Fibroblast of skin of right quadriceps (primary cell): ENCODE measurements around the gene NRDE2.
"Not testable (repeated sequence)": the region's sequence is repeated elsewhere in the genome, so short reads cannot be mapped to it uniquely, and the experiment has no call there.

Experiments used
- DNase-seq: peaks from one replicate; pipeline ENCODE4 v3.0.0-alpha.2; 2013

Gene NRDE2

GRCh38 chr14:90344331-90345238 is 12.8 kb upstream of the NRDE2 start:
- no peak for DNase-seq

GRCh38 chr14:90342327-90342726 is 10.6 kb upstream of the NRDE2 start:
- no peak for DNase-seq

GRCh38 chr14:90341784-90342183 is 10.0 kb upstream of the NRDE2 start:
- DNase-seq, result no peak

DNA sequence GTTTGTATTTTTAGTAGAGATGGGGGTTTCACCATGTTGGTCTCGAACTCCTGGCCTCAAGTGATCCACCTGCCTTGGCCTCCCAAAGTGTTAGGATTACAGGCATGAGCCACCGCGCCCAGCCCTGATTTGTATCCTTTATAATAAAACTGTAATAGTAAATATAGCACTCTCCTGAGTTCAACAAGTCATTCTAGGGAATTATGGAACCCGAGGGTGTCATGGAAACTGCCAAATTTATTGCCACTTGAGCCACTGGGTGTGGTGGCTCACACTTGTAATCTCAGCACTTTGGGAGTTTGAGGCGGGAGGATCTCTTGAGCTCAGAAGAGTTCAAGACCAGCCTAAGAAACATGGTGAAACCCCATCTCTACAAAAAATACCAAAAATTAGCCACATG is 9.5 kb upstream of the NRDE2 start:
- not testable (repeated sequence) for DNase-seq

DNA sequence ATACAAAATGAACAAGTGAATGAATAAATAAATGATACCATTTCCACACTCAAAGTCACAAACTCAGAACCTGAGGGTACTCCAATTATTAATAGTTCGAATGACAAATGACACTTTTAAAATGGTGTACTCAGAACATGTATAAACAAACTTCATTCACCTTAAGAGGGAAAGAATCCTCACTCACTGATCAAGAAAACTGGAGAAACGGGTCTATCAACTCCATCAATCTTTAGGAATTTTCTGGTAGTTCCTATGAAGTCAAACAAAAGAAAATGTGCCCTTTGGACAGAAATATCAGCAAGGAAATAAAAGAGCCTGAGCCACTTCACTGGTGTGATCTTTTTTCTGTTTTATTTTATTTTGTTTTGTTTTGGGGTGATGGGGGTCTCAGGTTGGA is 5.2 kb upstream of the NRDE2 start:
- no peak for DNase-seq

DNA sequence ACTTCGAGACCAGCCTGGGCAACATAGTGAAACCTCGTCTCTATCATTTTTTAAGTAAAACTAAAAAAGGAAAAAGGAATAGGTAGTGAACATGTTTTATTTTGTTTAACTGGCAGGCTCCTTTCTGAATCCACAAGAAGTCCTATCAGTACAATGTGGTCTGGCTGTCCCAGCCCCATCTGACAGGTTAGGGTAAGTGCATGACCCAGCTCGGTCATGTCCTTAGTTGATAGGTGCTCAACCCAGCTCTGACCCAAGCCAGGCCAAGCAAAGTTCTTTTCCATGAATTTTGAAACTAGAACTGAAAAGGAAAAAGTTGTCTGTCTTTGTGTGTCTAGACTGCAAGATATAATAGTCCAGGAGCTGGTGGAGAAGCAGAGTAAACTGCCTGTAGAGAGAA is 4.7 kb upstream of the NRDE2 start:
- no peak for DNase-seq

- DNase-seq, result no peak
These were observed 487 bp upstream of the NRDE2 start for GRCh38 chr14:90332271-90332584.

DNA sequence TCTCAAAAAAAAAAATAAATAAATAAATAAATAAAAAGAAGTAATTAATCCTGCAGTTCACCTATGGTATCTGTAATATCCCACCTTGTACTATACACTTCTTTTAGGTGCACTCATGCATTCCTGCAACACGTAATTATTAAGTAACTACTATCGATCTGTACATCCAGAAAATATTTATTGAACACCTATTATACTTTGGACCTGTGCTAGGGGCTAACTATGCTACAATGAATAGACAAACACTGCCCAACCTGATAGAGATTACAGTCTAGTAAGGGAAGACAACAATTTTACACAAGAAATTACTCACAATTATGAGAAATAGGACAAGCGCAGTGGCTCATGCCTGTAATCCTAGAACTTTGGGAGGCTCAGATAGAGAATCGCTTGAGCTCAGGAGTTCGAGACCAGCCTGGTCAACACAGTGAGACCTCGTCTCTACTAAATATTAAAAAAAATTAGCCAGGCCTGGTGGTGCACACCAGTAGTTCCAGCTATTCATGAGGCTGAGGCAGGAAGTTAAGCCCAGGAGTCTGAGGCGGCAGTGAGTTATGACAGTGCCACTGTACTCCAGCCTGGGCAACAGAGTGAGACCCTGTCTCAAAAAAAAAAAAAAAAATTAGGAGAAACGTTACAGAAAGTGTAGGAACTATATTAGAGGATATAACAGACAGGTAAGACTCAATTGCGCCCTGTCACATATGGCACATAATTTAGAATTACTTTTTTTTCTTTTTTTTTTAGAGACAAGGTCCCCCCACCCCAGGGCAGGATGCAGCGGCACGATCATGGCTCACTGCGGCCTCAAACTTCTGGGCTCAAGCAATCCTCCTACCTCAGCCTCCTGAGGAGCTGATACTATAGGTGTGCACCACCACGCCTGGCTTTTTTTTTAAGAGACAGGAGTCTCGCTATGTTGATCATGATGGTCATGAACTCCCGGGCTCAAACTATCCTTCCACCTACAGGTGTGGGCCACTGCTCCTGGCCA is 1.2 kb downstream of the NRDE2 start:
- DNase-seq, result no peak

GRCh38 chr14:90321891-90322290 is 9.8 kb downstream of the NRDE2 start:
- DNase-seq, result no peak

- DNase-seq, result no peak
These were observed 11.9 kb downstream of the NRDE2 start for GRCh38 chr14:90319634-90320541.

- peak; percentile 20 for DNase-seq
These were observed 12.6 kb downstream of the NRDE2 start for GRCh38 chr14:90319173-90319572.

DNA sequence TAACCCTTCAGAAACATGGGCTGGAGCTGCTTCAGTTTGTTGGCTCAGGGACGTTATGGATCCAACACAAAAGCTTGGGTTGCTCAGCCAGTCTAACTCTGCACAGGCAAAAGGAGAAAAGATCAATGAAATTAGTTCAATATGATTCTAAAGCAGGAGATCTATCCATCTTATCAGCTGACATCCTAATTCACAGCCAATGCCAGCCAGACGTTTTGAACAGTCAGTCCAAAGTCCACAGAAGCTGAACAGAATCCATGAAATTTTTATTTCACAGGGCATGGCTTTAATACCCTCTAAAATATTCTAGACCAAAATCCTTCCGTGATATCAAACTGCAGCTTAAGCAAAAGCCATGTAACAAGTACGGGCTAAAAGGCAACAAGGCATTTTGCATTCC is 13.7 kb downstream of the NRDE2 start:
- DNase-seq, result no peak

- DNase-seq, result no peak
These were observed 14.5 kb downstream of the NRDE2 start for GRCh38 chr14:90317286-90317685.

DNA sequence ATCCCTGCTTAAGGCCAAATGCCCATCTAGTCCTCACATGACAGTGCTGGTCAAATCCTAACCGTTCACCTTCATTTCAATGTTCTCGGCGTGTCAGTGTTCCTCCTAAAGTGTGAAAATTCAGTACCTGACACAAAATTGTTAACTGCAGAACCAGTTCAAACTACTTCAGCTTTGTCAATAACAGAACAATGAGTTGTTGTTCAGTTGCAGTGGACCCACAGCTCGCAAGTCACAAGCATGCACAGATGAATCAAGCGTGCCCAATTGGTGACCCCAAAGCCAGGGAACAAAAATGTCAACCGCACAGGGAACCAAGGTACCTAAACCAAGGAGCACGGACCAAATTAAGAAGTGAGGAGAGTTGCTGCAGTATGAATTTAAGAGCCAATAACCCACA is 23.2 kb downstream of the NRDE2 start:
- no peak for DNase-seq

- DNase-seq, result no peak
These were observed 26.6 kb downstream of the NRDE2 start for GRCh38 chr14:90305176-90305601.

DNA sequence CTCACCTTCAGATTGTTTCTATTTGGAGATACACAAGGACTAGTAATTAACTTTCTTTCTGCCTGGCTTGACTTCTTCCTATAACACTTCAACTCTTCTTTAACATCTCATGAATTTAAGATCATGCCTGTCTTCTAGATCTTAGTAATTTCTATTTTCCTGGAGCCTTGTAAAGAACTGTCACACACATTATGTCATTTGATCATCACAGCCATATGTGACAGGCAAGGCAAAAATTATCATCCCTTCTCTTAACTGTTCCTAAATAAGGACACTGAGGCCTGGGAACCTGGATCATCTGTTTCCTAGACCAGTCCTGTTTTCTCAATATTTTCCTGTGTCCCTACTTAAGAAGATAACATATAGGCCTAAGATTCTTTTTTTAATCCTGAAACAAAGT is 27.2 kb downstream of the NRDE2 start:
- DNase-seq, result no peak

- DNase-seq, result no peak
These were observed 28.3 kb downstream of the NRDE2 start for GRCh38 chr14:90303473-90303872.

- DNase-seq, result no peak
These were observed 29.0 kb downstream of the NRDE2 start for GRCh38 chr14:90302529-90303303.

- DNase-seq, result peak; percentile 71
These were observed 30.1 kb downstream of the NRDE2 start for GRCh38 chr14:90301668-90302090.

GRCh38 chr14:90301122-90301521 is 30.6 kb downstream of the NRDE2 start:
- DNase-seq, result no peak

- peak; percentile 30 for DNase-seq
These were observed 31.1 kb downstream of the NRDE2 start for GRCh38 chr14:90300611-90301047.

DNA sequence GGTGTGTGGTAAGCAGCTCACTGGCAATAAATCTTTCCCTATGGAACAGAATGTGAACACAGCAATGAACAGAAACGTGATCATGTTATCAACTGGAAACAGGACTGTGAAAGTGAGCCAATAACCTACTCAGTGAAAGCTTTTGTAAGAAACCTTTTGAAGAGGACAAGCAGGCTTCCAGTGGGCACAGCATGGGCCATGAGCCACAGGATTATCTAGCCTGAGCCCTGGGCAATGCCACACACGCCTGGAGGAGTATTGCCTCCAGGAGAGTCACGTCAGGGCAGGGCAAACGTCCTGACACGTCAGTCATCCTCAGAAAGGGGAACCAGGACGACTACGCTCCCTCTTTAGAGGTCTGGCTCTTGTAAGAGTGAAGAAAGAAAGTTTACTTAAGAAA is 32.3 kb downstream of the NRDE2 start:
- no peak for DNase-seq
